Vagina (tissue), 2 donors: Measurements from ENCODE around the gene CAMK2N1.

Experiments
- POLR2A ChIP-seq, 2 donors: fragments of 450-650 bp; IDR thresholded peaks; one replicate each; pipeline ENCODE4 v1.6.1; 2017; ENCODE audit warnings: antibody characterized with exemption in 2 of 2, mild to moderate bottlenecking in 2 of 2, moderate library complexity in 2 of 2
- POLR2AphosphoS5 ChIP-seq, 2 donors: sonication (generic); formaldehyde crosslinking; IDR thresholded peaks; one replicate each; pipeline ENCODE4 v1.9.0; 2017; ENCODE audit warnings: antibody characterized with exemption in 2 of 2, mild to moderate bottlenecking in 2 of 2, low read depth in 1 of 2; ENCODE audit not compliant: insufficient read depth in 1 of 2

GRCh38 chr1:20505488-20505887 lies 19.5 kb upstream of the CAMK2N1 start:
- no peak for TF ChIP-seq POLR2A (IDR thresholded peaks at IDR 0.05)
- no peak for TF ChIP-seq POLR2AphosphoS5 (IDR thresholded peaks at IDR 0.05; ENCODE audit: insufficient read depth in 1 of 2, low read depth in 1 of 2)
